ENCODE measurements around the gene STYXL1. TPM values are rescaled to one million over a fixed set of nuclear protein-coding genes. Genes with fewer than 3 reads are reported as not detected.

Gene STYXL1
- total and polyA plus RNA-seq, 2 experiments from 2014 or later: 42.5 to 54.7 TPM

DNA sequence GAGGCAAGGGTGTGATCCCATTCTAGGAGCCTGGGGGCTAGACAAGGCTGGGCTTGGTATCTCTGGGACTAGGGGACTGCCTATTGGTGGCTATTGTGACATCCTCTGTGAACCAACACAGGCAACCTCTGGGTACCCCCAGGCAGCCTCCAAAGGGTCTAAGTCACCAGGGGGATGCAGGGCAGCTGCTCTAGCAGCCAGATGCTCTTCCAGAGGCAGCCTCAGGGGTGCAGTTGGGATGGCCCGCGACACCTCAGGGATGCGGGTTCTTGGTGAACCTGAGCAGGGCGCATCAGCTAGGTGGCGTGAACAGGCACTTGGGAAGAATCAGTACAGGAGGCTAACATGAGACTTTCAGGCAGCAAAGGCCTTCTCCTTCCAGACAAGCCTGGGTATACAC, 51.8 kb downstream of the STYXL1 start:
- H3K9me3 ChIP-seq (ENCODE audit: low read depth): no peaks in the 10 kb centered on the region
- H3K36me3 ChIP-seq (ENCODE audit: low read depth): no peaks in the 10 kb centered on the region
- in situ Hi-C loops (cut with MboI): no loop called here
- H3K79me2 ChIP-seq (ENCODE audit: insufficient read depth): no peaks in the 10 kb centered on the region
- no peaks in the 10 kb centered on the region for H3K9me2 ChIP-seq (ENCODE audit: insufficient read depth)
- H4K20me1 ChIP-seq (ENCODE audit: insufficient read depth): no peaks in the 10 kb centered on the region
- DNase-seq: no peak
- H3K4me1 ChIP-seq (ENCODE audit: insufficient read depth): no peaks in the 10 kb centered on the region
- TF ChIP-seq EZH2phosphoT487 (IDR thresholded peaks at IDR 0.05; ENCODE audit: insufficient read depth, low read depth): no peak
- H3K9ac ChIP-seq: no peak overlapping the region
- H3K27me3 ChIP-seq (replicated peaks; ENCODE audit: insufficient read depth): no peaks in the 10 kb centered on the region
- H3K4me3 ChIP-seq: no peak overlapping the region
- H3K4me2 ChIP-seq (ENCODE audit: unreplicated experiment): no peak overlapping the region
- H3K27ac ChIP-seq: no peak overlapping the region
- WGBS, 2 experiments (ENCODE audit: low coverage in 1 of 2, low lambda C conversion rate in 2 of 2, missing lambda C conversion rate in 2 of 2): 97 to 100% methylated on average over 5 of the region's 5 CpGs
- no peaks in the 10 kb centered on the region for H3F3A ChIP-seq (ENCODE audit: insufficient read depth)
- H2AFZ ChIP-seq: no peak overlapping the region

DNA sequence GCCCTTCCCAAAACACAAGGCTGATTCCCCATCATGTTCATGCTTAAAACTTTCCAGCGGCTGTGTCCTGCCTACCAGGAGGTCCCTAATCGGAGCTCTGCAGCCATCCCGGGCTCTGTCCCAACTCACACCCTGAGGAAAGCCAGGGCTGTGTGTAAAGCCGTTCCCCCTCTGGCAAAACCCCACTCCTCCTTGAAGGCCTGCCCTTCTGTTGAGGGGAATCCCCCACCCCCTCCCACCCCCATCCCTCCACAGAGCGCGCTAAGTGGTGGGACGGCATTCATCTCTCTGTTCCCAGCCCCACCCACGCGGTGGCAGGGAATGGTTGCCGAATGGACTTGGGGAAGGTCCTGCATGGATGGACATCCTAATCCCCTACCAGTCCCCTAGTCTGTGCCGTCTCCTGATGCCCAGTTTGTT, 52.7 kb downstream of the STYXL1 start:
- Histone ChIP-seq H2AFZ (peak overlapping the region; percentile 69), H3K36me3 (ENCODE audit: low read depth) (no peaks in the 10 kb centered on the region), H3F3A (ENCODE audit: insufficient read depth) (no peaks in the 10 kb centered on the region), H3K9me2 (ENCODE audit: insufficient read depth) (no peaks in the 10 kb centered on the region), H3K79me2 (ENCODE audit: insufficient read depth) (no peaks in the 10 kb centered on the region), H3K27me3 (replicated peaks; ENCODE audit: insufficient read depth) (no peaks in the 10 kb centered on the region), H3K4me3 (peak overlapping the region; percentile 93), H3K4me1 (ENCODE audit: insufficient read depth) (no peaks in the 10 kb centered on the region), H4K20me1 (ENCODE audit: insufficient read depth) (no peaks in the 10 kb centered on the region), H3K9me3 (ENCODE audit: low read depth) (no peaks in the 10 kb centered on the region), H3K9ac (peak overlapping the region; percentile 84), H3K4me2 (ENCODE audit: unreplicated experiment) (peak overlapping the region; percentile 92), H3K27ac (no peak overlapping the region)
- in situ Hi-C loops (cut with MboI): no loop called here
- no peak for DNase-seq
- WGBS, 2 experiments (ENCODE audit: low coverage in 1 of 2, low lambda C conversion rate in 2 of 2, missing lambda C conversion rate in 2 of 2): 30 to 32% methylated on average over 10 to 11 of the region's 11 CpGs
- no peak for TF ChIP-seq EZH2phosphoT487 (IDR thresholded peaks at IDR 0.05; ENCODE audit: insufficient read depth, low read depth)
- TF ChIP-seq EZH2 (IDR thresholded peaks at IDR 0.05; ENCODE audit: insufficient read depth, poor library complexity, severe bottlenecking): no peak

DNA sequence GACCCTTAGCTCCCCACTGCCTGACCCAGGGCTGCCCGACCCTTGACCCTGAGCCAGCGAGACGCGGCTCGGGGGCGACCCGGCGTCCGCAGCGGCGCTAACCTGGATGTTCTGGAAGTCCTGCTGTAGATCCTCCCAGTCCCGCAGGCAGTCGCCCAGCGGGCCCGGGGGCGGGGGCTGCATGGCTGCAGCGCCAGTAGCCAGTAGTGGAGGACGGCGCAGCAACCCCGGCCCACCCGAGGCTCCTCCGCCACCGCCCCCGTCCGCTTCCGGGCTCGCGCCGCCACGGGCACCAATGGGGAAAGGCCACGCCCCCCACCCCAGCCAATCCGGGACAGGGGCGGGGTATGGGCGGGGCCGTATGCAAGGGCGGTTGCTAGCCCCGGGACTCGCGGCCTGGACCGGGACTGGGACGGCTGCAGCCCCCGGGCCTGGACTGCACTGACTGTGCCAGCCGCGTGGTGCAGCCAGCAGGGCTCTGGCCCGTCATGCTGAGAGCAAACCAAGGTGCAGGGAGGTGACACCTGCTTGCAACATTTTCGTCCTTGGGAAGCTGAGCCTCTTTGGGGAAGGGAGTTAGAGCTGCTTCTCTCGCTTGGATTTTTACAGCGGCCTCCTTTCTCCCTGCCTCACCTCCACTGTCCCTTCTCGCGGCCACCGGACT, 53.3 kb downstream of the STYXL1 start, which contains the start of gene TMEM120A:
TSS of gene TMEM120A (minus strand) at position 208 of the 664 bp plus-strand sequence. CDS start at position 183, 25 bp downstream.
- peak within 1 kb of the TSS; percentile 93 for H3K4me3 ChIP-seq
- no peaks in the 10 kb centered on the region for H3K36me3 ChIP-seq (ENCODE audit: low read depth)
- H3F3A ChIP-seq (ENCODE audit: insufficient read depth): no peaks in the 10 kb centered on the region
- H3K4me1 ChIP-seq (ENCODE audit: insufficient read depth): no peaks in the 10 kb centered on the region
- H3K4me2 ChIP-seq (ENCODE audit: unreplicated experiment): peak within 1 kb of the TSS; percentile 92
- no peaks in the 10 kb centered on the region for H4K20me1 ChIP-seq (ENCODE audit: insufficient read depth)
- TF ChIP-seq EZH2 (IDR thresholded peaks at IDR 0.05; ENCODE audit: insufficient read depth, poor library complexity, severe bottlenecking): no peak
- TF ChIP-seq EZH2phosphoT487 (IDR thresholded peaks at IDR 0.05; ENCODE audit: insufficient read depth, low read depth): no peak
- no peaks in the 10 kb centered on the region for H3K9me3 ChIP-seq (ENCODE audit: low read depth)
- DNase-seq: peak; percentile 98
- peak within 1 kb of the TSS; percentile 84 for H2AFZ ChIP-seq
- no peaks in the 10 kb centered on the region for H3K79me2 ChIP-seq (ENCODE audit: insufficient read depth)
- in situ Hi-C loops (cut with MboI): no loop called here
- H3K9me2 ChIP-seq (ENCODE audit: insufficient read depth): no peaks in the 10 kb centered on the region
- WGBS, 2 experiments (ENCODE audit: low coverage in 1 of 2, low lambda C conversion rate in 2 of 2, missing lambda C conversion rate in 2 of 2): 1 to 3% methylated on average over 13 to 43 of the region's 51 CpGs
- H3K27ac ChIP-seq: peak within 1 kb of the TSS; percentile 48
- peak within 1 kb of the TSS; percentile 84 for H3K9ac ChIP-seq
- H3K27me3 ChIP-seq (replicated peaks; ENCODE audit: insufficient read depth): no peaks in the 10 kb centered on the region

DNA sequence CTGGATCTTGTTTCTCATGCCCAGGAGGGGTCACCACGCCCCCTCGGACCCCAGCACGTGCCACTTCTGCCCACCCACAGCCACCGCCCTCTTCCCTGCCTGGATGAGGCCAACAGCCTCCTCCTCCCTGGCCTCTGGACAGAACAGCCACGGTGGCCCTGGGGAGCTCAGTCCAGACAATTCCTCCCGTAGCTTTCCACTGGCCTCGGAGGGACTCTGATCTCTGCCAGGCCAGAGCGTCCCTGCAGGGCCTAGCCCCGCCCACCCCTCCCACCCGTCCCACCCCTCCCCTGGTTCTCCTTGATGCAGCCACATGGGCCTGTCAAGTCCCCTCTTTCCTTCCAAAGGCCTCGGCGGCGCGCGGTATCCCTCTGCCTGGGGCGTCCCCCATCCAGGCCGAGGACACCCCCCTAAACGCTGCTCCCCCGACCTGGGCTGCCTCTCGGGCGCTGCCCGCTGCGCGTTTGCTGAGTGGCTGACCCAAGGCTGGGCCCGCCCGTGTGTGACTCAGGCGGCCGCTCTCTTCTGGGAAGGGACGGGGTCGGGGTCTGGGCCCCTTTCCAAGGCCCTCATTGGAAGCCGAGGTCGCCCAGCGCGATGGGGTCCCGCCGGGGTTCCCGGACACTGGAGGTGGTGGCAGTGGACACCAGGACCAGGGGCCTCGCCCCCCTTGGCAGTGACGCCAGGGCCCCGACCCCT, 54.0 kb downstream of the STYXL1 start:
- Histone ChIP-seq H3K4me2 (ENCODE audit: unreplicated experiment) (peak overlapping the region; percentile 92), H3K9ac (peak overlapping the region; percentile 84), H3K27ac (peak overlapping the region; percentile 48), H3K9me2 (ENCODE audit: insufficient read depth) (no peaks in the 10 kb centered on the region), H4K20me1 (ENCODE audit: insufficient read depth) (no peaks in the 10 kb centered on the region), H3K9me3 (ENCODE audit: low read depth) (no peaks in the 10 kb centered on the region), H3K4me1 (ENCODE audit: insufficient read depth) (no peaks in the 10 kb centered on the region), H3K79me2 (ENCODE audit: insufficient read depth) (no peaks in the 10 kb centered on the region), H2AFZ (peak overlapping the region; percentile 84), H3F3A (ENCODE audit: insufficient read depth) (no peaks in the 10 kb centered on the region), H3K36me3 (ENCODE audit: low read depth) (no peaks in the 10 kb centered on the region), H3K27me3 (replicated peaks; ENCODE audit: insufficient read depth) (no peaks in the 10 kb centered on the region), H3K4me3 (peak overlapping the region; percentile 93)
- DNase-seq: peak; percentile 77
- no peak for TF ChIP-seq EZH2 (IDR thresholded peaks at IDR 0.05; ENCODE audit: insufficient read depth, poor library complexity, severe bottlenecking)
- TF ChIP-seq EZH2phosphoT487 (IDR thresholded peaks at IDR 0.05; ENCODE audit: insufficient read depth, low read depth): no peak
- WGBS, 2 experiments (ENCODE audit: low coverage in 1 of 2, low lambda C conversion rate in 2 of 2, missing lambda C conversion rate in 2 of 2): 2% methylated on average over 22 to 34 of the region's 40 CpGs
- in situ Hi-C loops (cut with MboI): no loop called here

Data from GM23248 (cell line).